ENCODE results near the gene DNAJB2. TPM values are rescaled to one million over a fixed set of nuclear protein-coding genes. Genes with fewer than 3 reads are reported as not detected.

The DNAJB2 gene
- total RNA-seq, 1 donor from 2014 or later: 77.5 TPM

- DNase-seq: no peak
- H3K4me3 ChIP-seq: no peak overlapping the region
- H3K9me3 ChIP-seq (replicated peaks): no peaks in the 10 kb centered on the region
- H3K36me3 ChIP-seq: no peaks in the 10 kb centered on the region
- peaks cover 11% of the 10 kb centered on the region for H3K4me1 ChIP-seq
- no peak overlapping the region for H3K27ac ChIP-seq (replicated peaks)
- TF ChIP-seq CTCF (IDR thresholded peaks at IDR 0.05; ENCODE audit: borderline replicate concordance): no peak
- peaks cover 15% of the 10 kb centered on the region for H3K27me3 ChIP-seq (ENCODE audit: low read depth)
- intact Hi-C loops (cut with micrococcal nuclease): no loop called here
These were observed 12.9 kb upstream of the DNAJB2 start for GRCh38 chr2:219266232-219266631.

DNA sequence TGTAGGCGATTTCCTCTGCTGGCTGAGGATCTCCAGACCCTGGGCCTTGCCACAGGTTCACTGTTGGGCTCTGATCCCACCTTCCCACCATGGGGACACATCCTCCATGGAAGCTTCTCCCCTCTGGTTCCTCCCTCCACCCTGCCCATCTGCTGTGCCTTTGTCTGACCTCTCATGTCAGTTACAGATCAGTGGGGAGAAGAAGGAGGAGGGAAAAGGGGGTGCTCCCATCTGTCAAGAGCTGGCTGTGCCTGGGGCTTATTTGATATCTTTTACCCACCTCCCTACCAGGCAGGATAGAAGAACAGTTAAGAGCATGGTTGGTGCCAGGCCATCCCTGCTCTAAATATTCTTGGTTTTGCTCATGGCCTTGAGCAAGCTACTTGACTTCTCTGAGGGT lies 12.3 kb upstream of the DNAJB2 start:
- intact Hi-C loops (cut with micrococcal nuclease): no loop called here
- TF ChIP-seq CTCF (IDR thresholded peaks at IDR 0.05; ENCODE audit: borderline replicate concordance): no peak
- H3K27ac ChIP-seq (replicated peaks): no peak overlapping the region

GRCh38 chr2:219268294-219268693 lies 10.9 kb upstream of the DNAJB2 start:
- no peaks in the 10 kb centered on the region for H3K27me3 ChIP-seq (ENCODE audit: low read depth)
- no peaks in the 10 kb centered on the region for H3K9me3 ChIP-seq (replicated peaks)
- no peak for DNase-seq
- H3K27ac ChIP-seq (replicated peaks): no peak overlapping the region
- H3K4me3 ChIP-seq: no peak overlapping the region
- no peak for TF ChIP-seq CTCF (IDR thresholded peaks at IDR 0.05; ENCODE audit: borderline replicate concordance)
- intact Hi-C loops (cut with micrococcal nuclease): no loop called here
- H3K36me3 ChIP-seq: no peaks in the 10 kb centered on the region
- peaks cover 11% of the 10 kb centered on the region for H3K4me1 ChIP-seq

More for the DNA sequence above, 12.3 kb upstream of the DNAJB2 start:
- Histone ChIP-seq H3K4me3 (no peak overlapping the region), H3K27me3 (ENCODE audit: low read depth) (peaks cover 10% of the 10 kb centered on the region), H3K4me1 (peaks cover 11% of the 10 kb centered on the region), H3K9me3 (replicated peaks) (no peaks in the 10 kb centered on the region), H3K36me3 (no peaks in the 10 kb centered on the region)
- DNase-seq: no peak

GRCh38 chr2:219269362-219270054 lies 9.7 kb upstream of the DNAJB2 start:
- no peak for TF ChIP-seq CTCF (IDR thresholded peaks at IDR 0.05; ENCODE audit: borderline replicate concordance)
- Histone ChIP-seq H3K27ac (replicated peaks) (peak overlapping the region; percentile 25), H3K9me3 (replicated peaks) (no peaks in the 10 kb centered on the region), H3K27me3 (ENCODE audit: low read depth) (no peaks in the 10 kb centered on the region), H3K36me3 (no peaks in the 10 kb centered on the region), H3K4me3 (no peak overlapping the region), H3K4me1 (peaks cover 19% of the 10 kb centered on the region)
- intact Hi-C loops (cut with micrococcal nuclease): no loop called here
- no peak for DNase-seq

- peak overlapping the region; percentile 25 for H3K27ac ChIP-seq (replicated peaks)
These were observed 9.2 kb upstream of the DNAJB2 start for GRCh38 chr2:219270055-219270372.

More at GRCh38 chr2:219270055-219270372, 9.2 kb upstream of the DNAJB2 start:
- H3K4me1 ChIP-seq: peaks cover 19% of the 10 kb centered on the region
- H3K4me3 ChIP-seq: no peak overlapping the region
- H3K27me3 ChIP-seq (ENCODE audit: low read depth): no peaks in the 10 kb centered on the region
- intact Hi-C loops (cut with micrococcal nuclease): no loop called here
- no peaks in the 10 kb centered on the region for H3K9me3 ChIP-seq (replicated peaks)
- TF ChIP-seq CTCF (IDR thresholded peaks at IDR 0.05; ENCODE audit: borderline replicate concordance): no peak
- no peaks in the 10 kb centered on the region for H3K36me3 ChIP-seq
- no peak for DNase-seq
